Panc1 (cell line): Measurements from ENCODE around the gene LTF. TPM values are rescaled to one million over a fixed set of nuclear protein-coding genes. Genes with fewer than 3 reads are reported as not detected.

Source experiments
- ATAC-seq: fragments of 200-7000 bp; cut with Tn5 transposase; 2 replicates; pipeline ENCODE4 v1.9.1; 2020; ENCODE audit warnings: mild to moderate bottlenecking, moderate library complexity
- BruUV-seq: library from RNA; stranded (reverse); fragments of 400-500 nt; replicated peaks from 2 replicates; lab custom pipeline; 2021; lab: Mats Ljungman, UMichigan
- CTCF ChIA-PET: fragments of 300-600 bp; sonication (Branson Sonifier 250); formaldehyde crosslinking; loops from one replicate; lab custom pipeline; 2022; ENCODE audit warnings: antibody characterized with exemption; lab: Charles Lee
- POLR2A ChIA-PET: fragments of 300-600 bp; sonication (Branson Sonifier 250); formaldehyde crosslinking; loops from one replicate; lab custom pipeline; 2022; ENCODE audit warnings: antibody characterized with exemption; lab: Charles Lee
- DNase-seq: peaks from one replicate; pipeline ENCODE4 v3.0.0-alpha.2; 2010; ENCODE audit warnings: low read depth, low spot score
- H3K27ac ChIP-seq: 2 replicates; pipeline ENCODE4 v1.5.1; 2011; ENCODE audit warnings: mild to moderate bottlenecking, low read length, inconsistent platforms
- H3K27me3 ChIP-seq: fragments of 200-500 bp; sonication (Bioruptor generic); 2 replicates; pipeline ENCODE4 v1.6.0; 2014; ENCODE audit warnings: low read length, inconsistent platforms; ENCODE audit not compliant: control insufficient read depth, insufficient read depth
- H3K36me3 ChIP-seq: fragments of 200-500 bp; sonication (Bioruptor generic); 2 replicates; pipeline ENCODE4 v1.5.1; 2014; ENCODE audit warnings: inconsistent platforms, mild to moderate bottlenecking, low read length, moderate library complexity; ENCODE audit not compliant: control insufficient read depth, insufficient read depth
- H3K4me1 ChIP-seq: 2 replicates; pipeline ENCODE4 v1.5.1; 2011; ENCODE audit warnings: inconsistent platforms, mild to moderate bottlenecking, low read length, moderate library complexity; ENCODE audit not compliant: control insufficient read depth, insufficient read depth
- H3K4me3 ChIP-seq, 2 experiments: 2 replicates each; pipeline ENCODE4 v1.5.1; 2011 to 2012; ENCODE audit warnings: low read depth in 2 of 2, low read length in 2 of 2, mild to moderate bottlenecking in 2 of 2, inconsistent platforms in 1 of 2, moderate library complexity in 1 of 2
- H3K9me3 ChIP-seq: fragments of 200-500 bp; sonication (Bioruptor generic); 2 replicates; pipeline ENCODE4 v1.5.1; 2014; ENCODE audit warnings: low read depth, mild to moderate bottlenecking, inconsistent platforms, low read length, moderate library complexity; ENCODE audit not compliant: control insufficient read depth, insufficient read depth
- POLR2AphosphoS5 ChIP-seq: IDR thresholded peaks from 2 replicates; pipeline ENCODE4 v1.6.1; 2012; ENCODE audit warnings: mild to moderate bottlenecking, low read depth, low read length, moderate library complexity
- SIN3A ChIP-seq: IDR thresholded peaks from 2 replicates; pipeline ENCODE4 v1.6.1; 2012; ENCODE audit warnings: low read depth, mild to moderate bottlenecking, low read length, moderate library complexity, borderline replicate concordance; ENCODE audit not compliant: insufficient read depth
- TCF7L2 ChIP-seq: IDR thresholded peaks from 2 replicates; pipeline ENCODE4 v1.6.1; 2011; ENCODE audit warnings: mild to moderate bottlenecking, low read depth, low read length, inconsistent platforms
- in situ Hi-C: cut with HindIII; loops from 2 replicates; pipeline ENCODE4 v1.10.0; 2016; ENCODE audit warnings: low sequenced_read_pairs, low pct_unique_long_range_greater_than_20kb
- intact Hi-C: fragments of 100-400 bp; cut with micrococcal nuclease; formaldehyde crosslinking; loops from one replicate; pipeline ENCODE4 v1.10.0; 2022; ENCODE audit not compliant: unreplicated experiment
- total RNA-seq: library from RNA; stranded (reverse); gene quantifications from one replicate; pipeline ENCODE4 v1.2.1, GENCODE V29; 2021; ENCODE audit not compliant: unreplicated experiment
- TF ChIP-seq, protein P1 (sequence below): fragments of 450-650 bp; IDR thresholded peaks from 2 replicates; pipeline ENCODE4 v1.5.1; 2017; ENCODE audit warnings: mild to moderate bottlenecking
- TF ChIP-seq, protein P2 (sequence below), 2 experiments: IDR thresholded peaks; 2 replicates each; pipeline ENCODE4 v1.6.1; 2011 to 2012; ENCODE audit warnings: low read depth in 2 of 2, control low read depth in 1 of 2, low read length in 1 of 2, mild to moderate bottlenecking in 1 of 2, moderate library complexity in 1 of 2; ENCODE audit not compliant: insufficient read depth in 1 of 2

Gene LTF
- total RNA-seq, 1 experiment from 2014 or later, result not detected

DNA sequence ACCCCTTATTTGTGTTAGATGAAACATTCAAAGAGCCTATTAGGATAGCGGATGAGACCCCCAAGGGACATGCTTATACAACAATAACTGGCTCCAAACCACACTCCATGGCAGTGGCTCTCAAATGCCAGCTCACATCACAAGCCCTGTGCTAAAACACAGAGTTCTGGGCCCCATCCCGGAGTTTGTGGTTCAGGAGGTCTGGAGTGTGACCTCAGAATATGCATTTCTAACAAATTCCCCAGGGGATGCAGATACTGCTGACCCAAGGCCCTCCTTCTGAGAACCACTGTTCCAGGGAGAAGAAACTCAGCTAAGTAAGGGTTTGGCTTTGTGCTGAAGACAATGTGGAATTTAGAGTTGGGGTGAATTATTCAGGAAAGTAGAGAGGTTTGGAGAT is 54.0 kb downstream of the LTF start:
- H3K4me1 ChIP-seq, result no peaks in the 10 kb centered on the region
- H3K9me3 ChIP-seq, result no peaks in the 10 kb centered on the region
- intact Hi-C loops, result no loop called here
- DNase-seq, result no peak
- no peaks in the 10 kb centered on the region for H3K27me3 ChIP-seq
- CTCF ChIA-PET, result interaction anchor here (0.6 kb wide), 1 partner anchor 381 kb away, joined by 3 read pairs; no protein-coding TSS in a partner anchor
- no peak overlapping the region for H3K4me3 ChIP-seq
- H3K27ac ChIP-seq, result no peak overlapping the region
- no peaks in the 10 kb centered on the region for H3K36me3 ChIP-seq
- no TSS peak for BruUV-seq
- POLR2A ChIA-PET, result no interaction called here
- no peak for ATAC-seq
- TF ChIP-seq, protein P1, sequence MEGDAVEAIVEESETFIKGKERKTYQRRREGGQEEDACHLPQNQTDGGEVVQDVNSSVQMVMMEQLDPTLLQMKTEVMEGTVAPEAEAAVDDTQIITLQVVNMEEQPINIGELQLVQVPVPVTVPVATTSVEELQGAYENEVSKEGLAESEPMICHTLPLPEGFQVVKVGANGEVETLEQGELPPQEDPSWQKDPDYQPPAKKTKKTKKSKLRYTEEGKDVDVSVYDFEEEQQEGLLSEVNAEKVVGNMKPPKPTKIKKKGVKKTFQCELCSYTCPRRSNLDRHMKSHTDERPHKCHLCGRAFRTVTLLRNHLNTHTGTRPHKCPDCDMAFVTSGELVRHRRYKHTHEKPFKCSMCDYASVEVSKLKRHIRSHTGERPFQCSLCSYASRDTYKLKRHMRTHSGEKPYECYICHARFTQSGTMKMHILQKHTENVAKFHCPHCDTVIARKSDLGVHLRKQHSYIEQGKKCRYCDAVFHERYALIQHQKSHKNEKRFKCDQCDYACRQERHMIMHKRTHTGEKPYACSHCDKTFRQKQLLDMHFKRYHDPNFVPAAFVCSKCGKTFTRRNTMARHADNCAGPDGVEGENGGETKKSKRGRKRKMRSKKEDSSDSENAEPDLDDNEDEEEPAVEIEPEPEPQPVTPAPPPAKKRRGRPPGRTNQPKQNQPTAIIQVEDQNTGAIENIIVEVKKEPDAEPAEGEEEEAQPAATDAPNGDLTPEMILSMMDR, result no peak
- TF ChIP-seq SIN3A (no peak), POLR2AphosphoS5 (no peak), TCF7L2 (no peak)
- TF ChIP-seq, protein P2, sequence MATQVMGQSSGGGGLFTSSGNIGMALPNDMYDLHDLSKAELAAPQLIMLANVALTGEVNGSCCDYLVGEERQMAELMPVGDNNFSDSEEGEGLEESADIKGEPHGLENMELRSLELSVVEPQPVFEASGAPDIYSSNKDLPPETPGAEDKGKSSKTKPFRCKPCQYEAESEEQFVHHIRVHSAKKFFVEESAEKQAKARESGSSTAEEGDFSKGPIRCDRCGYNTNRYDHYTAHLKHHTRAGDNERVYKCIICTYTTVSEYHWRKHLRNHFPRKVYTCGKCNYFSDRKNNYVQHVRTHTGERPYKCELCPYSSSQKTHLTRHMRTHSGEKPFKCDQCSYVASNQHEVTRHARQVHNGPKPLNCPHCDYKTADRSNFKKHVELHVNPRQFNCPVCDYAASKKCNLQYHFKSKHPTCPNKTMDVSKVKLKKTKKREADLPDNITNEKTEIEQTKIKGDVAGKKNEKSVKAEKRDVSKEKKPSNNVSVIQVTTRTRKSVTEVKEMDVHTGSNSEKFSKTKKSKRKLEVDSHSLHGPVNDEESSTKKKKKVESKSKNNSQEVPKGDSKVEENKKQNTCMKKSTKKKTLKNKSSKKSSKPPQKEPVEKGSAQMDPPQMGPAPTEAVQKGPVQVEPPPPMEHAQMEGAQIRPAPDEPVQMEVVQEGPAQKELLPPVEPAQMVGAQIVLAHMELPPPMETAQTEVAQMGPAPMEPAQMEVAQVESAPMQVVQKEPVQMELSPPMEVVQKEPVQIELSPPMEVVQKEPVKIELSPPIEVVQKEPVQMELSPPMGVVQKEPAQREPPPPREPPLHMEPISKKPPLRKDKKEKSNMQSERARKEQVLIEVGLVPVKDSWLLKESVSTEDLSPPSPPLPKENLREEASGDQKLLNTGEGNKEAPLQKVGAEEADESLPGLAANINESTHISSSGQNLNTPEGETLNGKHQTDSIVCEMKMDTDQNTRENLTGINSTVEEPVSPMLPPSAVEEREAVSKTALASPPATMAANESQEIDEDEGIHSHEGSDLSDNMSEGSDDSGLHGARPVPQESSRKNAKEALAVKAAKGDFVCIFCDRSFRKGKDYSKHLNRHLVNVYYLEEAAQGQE (IDR thresholded peaks at IDR 0.05; ENCODE audit: insufficient read depth in 1 of 2, low read depth in 2 of 2, low read length in 1 of 2), result no peak
- in situ Hi-C loops, result no loop called here

DNA sequence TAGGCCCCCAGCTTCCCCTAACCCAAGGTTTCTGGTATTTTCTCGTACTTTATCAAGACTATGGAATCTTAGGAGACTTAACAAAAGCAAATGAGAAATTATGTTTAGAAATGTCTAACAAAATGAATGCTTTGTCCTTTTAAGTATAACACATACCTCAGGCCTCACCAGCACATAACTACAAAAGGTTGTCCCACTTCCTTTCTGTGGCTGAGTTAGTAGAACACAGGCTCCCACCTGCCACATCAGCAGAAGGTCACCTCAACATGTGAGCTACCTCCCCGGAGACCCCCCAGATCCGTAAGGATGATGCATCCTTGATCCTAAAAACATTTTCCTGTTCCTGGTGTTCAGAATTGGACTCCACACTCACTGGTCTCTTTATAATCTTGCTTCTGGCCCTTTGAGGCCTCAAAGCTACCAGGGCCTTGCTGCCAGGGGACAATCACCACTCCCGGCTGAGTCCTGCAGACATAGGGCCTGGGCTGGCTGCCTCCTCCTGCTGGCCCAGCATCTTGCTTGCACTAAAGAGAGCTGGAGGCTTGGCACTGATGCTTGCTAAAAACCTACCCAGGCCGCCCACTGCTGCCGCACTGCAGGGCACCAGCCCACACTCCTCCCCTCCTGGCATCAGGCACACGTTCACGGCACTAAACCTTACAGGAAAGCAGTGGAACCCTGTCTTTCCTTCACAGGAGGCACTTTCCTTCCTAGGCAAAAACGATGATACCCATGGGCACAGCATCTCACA is 54.8 kb downstream of the LTF start:
- CTCF ChIA-PET, result no interaction called here
- H3K4me1 ChIP-seq, result no peaks in the 10 kb centered on the region
- H3K36me3 ChIP-seq, result no peaks in the 10 kb centered on the region
- POLR2A ChIA-PET, result no interaction called here
- no TSS peak for BruUV-seq
- intact Hi-C loops, result no loop called here
- in situ Hi-C loops, result no loop called here
- ATAC-seq (no peak), DNase-seq (no peak)
- no peak overlapping the region for H3K27ac ChIP-seq
- no peak overlapping the region for H3K4me3 ChIP-seq
- no peaks in the 10 kb centered on the region for H3K27me3 ChIP-seq
- no peaks in the 10 kb centered on the region for H3K9me3 ChIP-seq
- no peak for TF ChIP-seq SIN3A
- TF ChIP-seq, protein P1, result no peak
- no peak for TF ChIP-seq POLR2AphosphoS5
- TF ChIP-seq, protein P2 (IDR thresholded peaks at IDR 0.05; ENCODE audit: insufficient read depth in 1 of 2, low read depth in 2 of 2, low read length in 1 of 2), result no peak
- TF ChIP-seq TCF7L2, result no peak
